22Rv1 (cell line): ENCODE data around the gene RAB3A.

ENCODE experiments used
- H3K27ac ChIP-seq: fragments of 450-650 bp; 2 replicates; pipeline ENCODE4 v1.5.1; 2017
- ZFX ChIP-seq: fragments of 450-650 bp; IDR thresholded peaks from 2 replicates; pipeline ENCODE4 v1.6.1; 2017; ENCODE audit warnings: antibody characterized with exemption, borderline replicate concordance
- TF ChIP-seq, protein P1 (sequence below): fragments of 450-650 bp; IDR thresholded peaks from 2 replicates; pipeline ENCODE4 v1.5.1; 2017; ENCODE audit warnings: mild to moderate bottlenecking

RAB3A gene

DNA sequence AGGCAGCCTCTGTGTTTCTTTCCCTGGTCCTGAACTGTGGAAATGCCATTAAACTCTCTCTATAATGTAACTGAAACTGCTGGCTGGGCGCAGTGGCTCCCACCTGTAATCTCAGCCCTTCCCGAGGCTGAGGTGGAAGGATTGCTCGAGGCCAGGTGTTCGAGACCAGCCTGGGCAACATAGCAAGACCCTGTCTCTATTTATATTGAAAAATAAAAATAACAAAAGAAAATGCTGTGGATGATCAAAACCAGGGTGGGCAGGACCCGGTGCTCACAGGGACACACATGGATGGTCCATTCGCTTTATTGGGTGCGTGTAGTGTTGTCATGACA lies 7.4 kb downstream of the RAB3A start:
- TF ChIP-seq ZFX: no peak
- TF ChIP-seq, protein P1, sequence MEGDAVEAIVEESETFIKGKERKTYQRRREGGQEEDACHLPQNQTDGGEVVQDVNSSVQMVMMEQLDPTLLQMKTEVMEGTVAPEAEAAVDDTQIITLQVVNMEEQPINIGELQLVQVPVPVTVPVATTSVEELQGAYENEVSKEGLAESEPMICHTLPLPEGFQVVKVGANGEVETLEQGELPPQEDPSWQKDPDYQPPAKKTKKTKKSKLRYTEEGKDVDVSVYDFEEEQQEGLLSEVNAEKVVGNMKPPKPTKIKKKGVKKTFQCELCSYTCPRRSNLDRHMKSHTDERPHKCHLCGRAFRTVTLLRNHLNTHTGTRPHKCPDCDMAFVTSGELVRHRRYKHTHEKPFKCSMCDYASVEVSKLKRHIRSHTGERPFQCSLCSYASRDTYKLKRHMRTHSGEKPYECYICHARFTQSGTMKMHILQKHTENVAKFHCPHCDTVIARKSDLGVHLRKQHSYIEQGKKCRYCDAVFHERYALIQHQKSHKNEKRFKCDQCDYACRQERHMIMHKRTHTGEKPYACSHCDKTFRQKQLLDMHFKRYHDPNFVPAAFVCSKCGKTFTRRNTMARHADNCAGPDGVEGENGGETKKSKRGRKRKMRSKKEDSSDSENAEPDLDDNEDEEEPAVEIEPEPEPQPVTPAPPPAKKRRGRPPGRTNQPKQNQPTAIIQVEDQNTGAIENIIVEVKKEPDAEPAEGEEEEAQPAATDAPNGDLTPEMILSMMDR: no peak

DNA sequence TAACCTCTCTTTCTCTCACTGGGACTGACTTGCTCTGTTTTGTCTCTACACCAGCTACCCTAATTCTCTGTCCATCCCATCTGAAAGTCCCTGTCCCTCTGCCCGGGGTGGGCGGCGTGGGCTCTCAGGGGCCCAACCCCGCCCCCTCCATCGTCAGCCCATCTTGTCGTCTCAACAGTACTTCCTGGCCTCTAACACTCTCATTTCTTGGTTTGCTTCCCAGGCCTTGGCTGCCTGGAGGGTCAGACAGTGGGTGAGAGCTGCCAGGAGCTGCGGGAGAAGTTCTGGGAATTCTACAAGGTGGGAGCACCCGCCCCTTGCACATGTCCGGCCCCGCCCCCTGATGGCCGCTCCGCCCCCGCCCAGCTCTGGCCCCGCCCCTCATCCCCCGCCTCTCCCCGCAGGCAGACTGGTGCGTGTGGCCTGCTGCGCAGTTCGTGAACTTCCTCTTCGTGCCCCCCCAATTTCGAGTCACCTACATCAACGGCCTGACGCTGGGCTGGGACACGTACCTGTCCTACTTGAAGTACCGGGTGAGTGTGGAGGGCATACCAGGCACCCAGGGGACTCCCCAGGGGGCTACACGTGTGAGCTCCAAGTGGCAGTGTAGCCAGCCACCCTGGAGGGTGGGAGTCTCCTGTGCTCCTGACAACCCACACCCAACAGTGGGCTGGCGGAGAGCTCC lies 9.1 kb downstream of the RAB3A start:
- TF ChIP-seq ZFX: no peak
- TF ChIP-seq, protein P1: no peak

More for the DNA sequence above, 7.4 kb downstream of the RAB3A start:
- peak overlapping the region; percentile 90 for H3K27ac ChIP-seq

DNA sequence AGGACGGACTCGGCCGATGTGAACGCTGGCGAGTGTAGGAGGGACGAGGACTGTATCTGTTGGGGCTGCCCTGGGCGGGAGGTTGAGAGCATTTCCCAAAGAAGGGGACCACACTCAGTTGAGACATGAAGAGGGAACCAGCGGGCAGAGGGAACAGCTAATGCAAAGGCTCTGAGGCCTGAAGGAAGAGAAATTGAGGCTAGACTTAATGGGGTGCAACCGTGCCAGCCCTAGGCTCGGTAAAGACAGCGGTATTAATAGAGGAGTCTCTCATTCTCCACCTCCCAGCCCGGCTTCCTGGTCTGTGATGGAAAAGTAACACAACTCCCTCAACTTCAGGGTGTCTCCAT lies 9.7 kb downstream of the RAB3A start:
- TF ChIP-seq ZFX: no peak
- TF ChIP-seq, protein P1: no peak
- H3K27ac ChIP-seq: peak overlapping the region; percentile 90

More for the DNA sequence above, 9.1 kb downstream of the RAB3A start:
- H3K27ac ChIP-seq: peak overlapping the region; percentile 90

GRCh38 chr19:18193388-18194180 lies 10.3 kb downstream of the RAB3A start:
- peak overlapping the region; percentile 90 for H3K27ac ChIP-seq
- TF ChIP-seq ZFX: no peak
- TF ChIP-seq, protein P1: peak; percentile 19; the same call in 1 of the 2 replicates

DNA sequence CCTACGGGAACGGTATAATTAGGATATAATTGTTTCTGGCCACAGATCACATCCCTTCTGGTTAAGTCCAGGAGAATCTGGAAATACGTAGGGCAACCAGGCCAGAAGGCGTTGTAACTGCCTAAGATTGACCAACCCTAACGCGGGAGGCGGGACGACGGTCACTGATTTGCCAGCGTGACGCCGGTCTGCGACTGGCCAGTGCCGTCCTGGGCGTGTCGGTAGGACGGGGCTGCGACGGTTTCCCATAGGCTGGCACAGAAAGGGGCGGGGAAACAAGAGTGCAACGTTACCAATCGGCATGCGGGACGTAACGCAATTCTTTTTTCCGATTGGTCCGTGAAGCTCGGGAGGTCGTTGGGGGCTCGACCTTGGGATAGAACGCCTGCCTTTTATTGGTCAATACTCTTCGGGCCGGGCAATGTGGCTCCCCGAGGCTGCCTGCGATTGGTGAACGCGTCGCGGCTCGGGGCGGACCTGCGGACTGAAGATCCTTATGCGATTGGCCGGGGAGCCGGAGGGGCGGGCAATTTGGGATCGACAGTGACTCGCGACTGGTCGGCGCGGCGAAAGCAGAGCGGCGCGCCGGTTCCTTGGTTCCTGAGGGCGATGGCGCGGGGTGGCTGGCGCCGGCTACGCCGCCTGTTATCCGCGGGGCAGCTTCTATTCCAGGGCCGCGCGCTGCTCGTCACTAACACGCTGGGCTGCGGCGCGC lies 11.0 kb downstream of the RAB3A start, which contains the start of gene MPV17L2:
Gene MPV17L2, plus strand, starts transcription at position 546 of the 715 bp plus-strand sequence. Its CDS starts 64 bp downstream, at position 610.
- TF ChIP-seq ZFX: no peak
- TF ChIP-seq, protein P1: no peak
- peak within 1 kb of the TSS; percentile 90 for H3K27ac ChIP-seq

- peak overlapping the region; percentile 90 for H3K27ac ChIP-seq
- TF ChIP-seq, protein P1: no peak
- no peak for TF ChIP-seq ZFX
These were observed 12.2 kb downstream of the RAB3A start for GRCh38 chr19:18191640-18192062.

- TF ChIP-seq ZFX: no peak
- TF ChIP-seq, protein P1: no peak
- H3K27ac ChIP-seq: no peak overlapping the region
These were observed 13.6 kb downstream of the RAB3A start for GRCh38 chr19:18190278-18190677.
